ENCODE data around the gene SOX18. TPM values are rescaled to one million over a fixed set of nuclear protein-coding genes. Genes with fewer than 3 reads are reported as not detected.

Gene SOX18
- total and polyA plus RNA-seq, 2 experiments from 2014 or later = 0.21 TPM; not detected in 1

- Mint-ChIP-seq H3K9me3 (no peaks in the 10 kb centered on the region), H3K27ac (no peak overlapping the region), H3K4me1 (no peaks in the 10 kb centered on the region; the same call in 2 of the 3 replicates), H3K27me3 (ENCODE audit: insufficient read depth, low read depth, poor library complexity) (peaks cover 8% of the 10 kb centered on the region), H3K36me3 (ENCODE audit: low read depth) (peaks cover 80% of the 10 kb centered on the region), H3K4me3 (no peak overlapping the region)
- no peak overlapping the region for H2AFZ ChIP-seq
- no peak overlapping the region for H3K4me3 ChIP-seq
- TF ChIP-seq CTCF (conservative IDR thresholded peaks at IDR 0.05; ENCODE audit: low read depth in 2 of 2) (no peak), CREB1 (CRISPR knock-in tag; IDR thresholded peaks at IDR 0.05; ENCODE audit: low read depth) (no peak), NANOG (IDR thresholded peaks at IDR 0.05; ENCODE audit: borderline replicate concordance) (no peak), POLR2AphosphoS5 (IDR thresholded peaks at IDR 0.05; ENCODE audit: low read depth) (no peak), EZH2 (IDR thresholded peaks at IDR 0.05; ENCODE audit: low read depth, unreplicated experiment) (no peak), STAT1 (IDR thresholded peaks at IDR 0.05; ENCODE audit: unreplicated experiment) (no peak), ETS1 (IDR thresholded peaks at IDR 0.05) (no peak), JUNB (IDR thresholded peaks at IDR 0.05; ENCODE audit: unreplicated experiment) (no peak), ZNF114 (CRISPR knock-in tag; IDR thresholded peaks at IDR 0.05) (no peak), ZNF462 (CRISPR knock-in tag; IDR thresholded peaks at IDR 0.05) (no peak), ZNF331 (CRISPR knock-in tag; IDR thresholded peaks at IDR 0.05; ENCODE audit: low read depth) (no peak), EZH2phosphoT487 (IDR thresholded peaks at IDR 0.05; ENCODE audit: unreplicated experiment) (no peak)
- TF ChIP-seq, protein P1, sequence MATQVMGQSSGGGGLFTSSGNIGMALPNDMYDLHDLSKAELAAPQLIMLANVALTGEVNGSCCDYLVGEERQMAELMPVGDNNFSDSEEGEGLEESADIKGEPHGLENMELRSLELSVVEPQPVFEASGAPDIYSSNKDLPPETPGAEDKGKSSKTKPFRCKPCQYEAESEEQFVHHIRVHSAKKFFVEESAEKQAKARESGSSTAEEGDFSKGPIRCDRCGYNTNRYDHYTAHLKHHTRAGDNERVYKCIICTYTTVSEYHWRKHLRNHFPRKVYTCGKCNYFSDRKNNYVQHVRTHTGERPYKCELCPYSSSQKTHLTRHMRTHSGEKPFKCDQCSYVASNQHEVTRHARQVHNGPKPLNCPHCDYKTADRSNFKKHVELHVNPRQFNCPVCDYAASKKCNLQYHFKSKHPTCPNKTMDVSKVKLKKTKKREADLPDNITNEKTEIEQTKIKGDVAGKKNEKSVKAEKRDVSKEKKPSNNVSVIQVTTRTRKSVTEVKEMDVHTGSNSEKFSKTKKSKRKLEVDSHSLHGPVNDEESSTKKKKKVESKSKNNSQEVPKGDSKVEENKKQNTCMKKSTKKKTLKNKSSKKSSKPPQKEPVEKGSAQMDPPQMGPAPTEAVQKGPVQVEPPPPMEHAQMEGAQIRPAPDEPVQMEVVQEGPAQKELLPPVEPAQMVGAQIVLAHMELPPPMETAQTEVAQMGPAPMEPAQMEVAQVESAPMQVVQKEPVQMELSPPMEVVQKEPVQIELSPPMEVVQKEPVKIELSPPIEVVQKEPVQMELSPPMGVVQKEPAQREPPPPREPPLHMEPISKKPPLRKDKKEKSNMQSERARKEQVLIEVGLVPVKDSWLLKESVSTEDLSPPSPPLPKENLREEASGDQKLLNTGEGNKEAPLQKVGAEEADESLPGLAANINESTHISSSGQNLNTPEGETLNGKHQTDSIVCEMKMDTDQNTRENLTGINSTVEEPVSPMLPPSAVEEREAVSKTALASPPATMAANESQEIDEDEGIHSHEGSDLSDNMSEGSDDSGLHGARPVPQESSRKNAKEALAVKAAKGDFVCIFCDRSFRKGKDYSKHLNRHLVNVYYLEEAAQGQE (IDR thresholded peaks at IDR 0.05; ENCODE audit: unreplicated experiment) = no peak
- no peak overlapping the region for H3K4me2 ChIP-seq
- no peak overlapping the region for H3K27ac ChIP-seq (ENCODE audit: low read depth)
- no peak for ATAC-seq
- no peaks in the 10 kb centered on the region for H3K9me2 ChIP-seq (ENCODE audit: insufficient read depth)
- DNase-seq (ENCODE audit: low spot score) = no peak
- no peaks in the 10 kb centered on the region for H4K20me1 ChIP-seq (replicated peaks; ENCODE audit: insufficient read depth)
- H3K79me2 ChIP-seq (replicated peaks; ENCODE audit: insufficient read depth) = no peaks in the 10 kb centered on the region
- H3K36me3 ChIP-seq (ENCODE audit: insufficient read depth) = peaks cover 5% of the 10 kb centered on the region; the same call in 1 of the 2 replicates
- 0 out of 2 replicates have a peak, but pooled peaks cover 6% of the 10 kb centered on the region for H3F3A ChIP-seq (replicated peaks; ENCODE audit: low read depth)
- no peaks in the 10 kb centered on the region for H3K4me1 ChIP-seq (ENCODE audit: insufficient read depth)
- H3K27me3 ChIP-seq (ENCODE audit: insufficient read depth) = no peaks in the 10 kb centered on the region
Measured at GRCh38 chr20:64024141-64024990, 25.1 kb downstream of the SOX18 start.

Measured in GM23338 (cell line).